Breast epithelium (tissue), 4 donors: ENCODE data around the gene LIME1. TPM values are rescaled to one million over a fixed set of nuclear protein-coding genes. Genes with fewer than 3 reads are reported as not detected.

Source experiments
- DNase-seq, 2 donors: peaks; one replicate each; pipeline ENCODE4 v3.0.0-alpha.2; 2019; ENCODE audit warnings: low spot score in 2 of 2
- H3K27ac ChIP-seq, 2 donors: fragments of 200-600 bp; sonication (generic) in 1 of 2; one replicate each; pipeline ENCODE4 v1.5.1; 2016 to 2019; ENCODE audit warnings: mild to moderate bottlenecking in 1 of 2
- H3K27me3 ChIP-seq, 2 donors: fragments of 200-600 bp; sonication (generic) in 1 of 2; one replicate each; pipeline versions ENCODE4 v1.5.1 to v1.6.0; 2017 to 2019; ENCODE audit warnings: control low read depth in 1 of 2, mild to moderate bottlenecking in 1 of 2
- H3K36me3 ChIP-seq: fragments of 200-600 bp; one replicate; pipeline ENCODE4 v1.5.1; 2019
- H3K4me1 ChIP-seq, 2 donors: fragments of 200-600 bp; sonication (generic); one replicate each; pipeline ENCODE4 v1.5.1; 2016 to 2019; ENCODE audit warnings: control low read depth in 1 of 2
- H3K4me3 ChIP-seq, 3 donors: fragments of 200-600 bp; sonication (generic); 1 replicate in 2 of 3; 2 replicates in 1 of 3; pipeline ENCODE4 v1.5.1; 2016 to 2019; ENCODE audit warnings: mild to moderate bottlenecking in 3 of 3, moderate library complexity in 2 of 3
- H3K9me3 ChIP-seq, 2 donors: fragments of 200-600 bp; sonication (generic) in 1 of 2; one replicate each; pipeline ENCODE4 v1.5.1; 2016 to 2019; ENCODE audit warnings: control low read depth in 1 of 2
- POLR2A ChIP-seq: fragments of 450-650 bp; IDR thresholded peaks from one replicate; pipeline ENCODE4 v1.6.1; 2016; ENCODE audit warnings: antibody characterized with exemption, mild to moderate bottlenecking, moderate library complexity
- POLR2AphosphoS5 ChIP-seq, 3 donors: sonication (generic); formaldehyde crosslinking; IDR thresholded peaks; one replicate each; pipeline ENCODE4 v1.6.1; 2017; ENCODE audit warnings: antibody characterized with exemption in 3 of 3
- intact Hi-C: fragments of 100-400 bp; cut with DNase I; formaldehyde crosslinking; loops from one replicate; pipeline ENCODE4 v1.15.1; 2023; ENCODE audit warnings: low total_unique reads
- total RNA-seq, 3 donors: library from RNA; depleted of rRNA; stranded (reverse); fragments of >200 nt; gene quantifications; one replicate each; pipeline ENCODE4 v1.1.0, GENCODE V29; 2016
- TF ChIP-seq, protein P1 (sequence below), 3 donors: fragments of 450-650 bp; IDR thresholded peaks; one replicate each; pipeline ENCODE4 v1.5.1; 2016 to 2017; ENCODE audit warnings: antibody characterized with exemption in 3 of 3, mild to moderate bottlenecking in 3 of 3, moderate library complexity in 3 of 3

The LIME1 gene
- total RNA-seq, 3 donors from 2014 or later: 7.0 to 16.7 (median 12.0) TPM

DNA sequence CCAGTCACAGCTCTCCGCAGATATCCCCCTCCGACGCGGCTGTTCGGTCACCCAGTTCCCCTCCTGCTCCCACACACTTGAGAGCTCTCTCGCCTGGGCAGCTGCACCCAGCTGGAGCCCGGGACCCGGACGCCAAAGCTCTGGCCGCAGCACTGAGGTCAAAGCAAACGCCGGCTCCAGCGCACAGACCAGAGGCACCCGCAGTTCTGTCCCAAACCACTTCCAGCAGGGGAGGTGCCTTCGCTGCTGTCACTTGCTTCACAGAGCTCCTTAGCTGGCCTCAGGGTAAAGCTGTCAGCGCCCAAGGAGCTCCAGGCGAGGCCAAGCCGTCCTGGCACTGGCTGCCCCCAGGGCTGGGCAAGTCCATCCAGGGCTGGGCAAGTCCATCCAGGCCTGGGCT lies 31.0 kb downstream of the LIME1 start:
- Histone ChIP-seq H3K27me3 (no peaks in the 10 kb centered on the region), H3K9me3 (no peaks in the 10 kb centered on the region), H3K4me1 (no peaks in the 10 kb centered on the region), H3K36me3 (no peaks in the 10 kb centered on the region), H3K4me3 (no peak overlapping the region), H3K27ac (no peak overlapping the region)
- intact Hi-C loops: no loop called here
- DNase-seq: no peak
- TF ChIP-seq POLR2A (no peak), POLR2AphosphoS5 (IDR thresholded peaks at IDR 0.05) (no peak)
- TF ChIP-seq, protein P1, sequence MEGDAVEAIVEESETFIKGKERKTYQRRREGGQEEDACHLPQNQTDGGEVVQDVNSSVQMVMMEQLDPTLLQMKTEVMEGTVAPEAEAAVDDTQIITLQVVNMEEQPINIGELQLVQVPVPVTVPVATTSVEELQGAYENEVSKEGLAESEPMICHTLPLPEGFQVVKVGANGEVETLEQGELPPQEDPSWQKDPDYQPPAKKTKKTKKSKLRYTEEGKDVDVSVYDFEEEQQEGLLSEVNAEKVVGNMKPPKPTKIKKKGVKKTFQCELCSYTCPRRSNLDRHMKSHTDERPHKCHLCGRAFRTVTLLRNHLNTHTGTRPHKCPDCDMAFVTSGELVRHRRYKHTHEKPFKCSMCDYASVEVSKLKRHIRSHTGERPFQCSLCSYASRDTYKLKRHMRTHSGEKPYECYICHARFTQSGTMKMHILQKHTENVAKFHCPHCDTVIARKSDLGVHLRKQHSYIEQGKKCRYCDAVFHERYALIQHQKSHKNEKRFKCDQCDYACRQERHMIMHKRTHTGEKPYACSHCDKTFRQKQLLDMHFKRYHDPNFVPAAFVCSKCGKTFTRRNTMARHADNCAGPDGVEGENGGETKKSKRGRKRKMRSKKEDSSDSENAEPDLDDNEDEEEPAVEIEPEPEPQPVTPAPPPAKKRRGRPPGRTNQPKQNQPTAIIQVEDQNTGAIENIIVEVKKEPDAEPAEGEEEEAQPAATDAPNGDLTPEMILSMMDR (IDR thresholded peaks at IDR 0.05): no peak

DNA sequence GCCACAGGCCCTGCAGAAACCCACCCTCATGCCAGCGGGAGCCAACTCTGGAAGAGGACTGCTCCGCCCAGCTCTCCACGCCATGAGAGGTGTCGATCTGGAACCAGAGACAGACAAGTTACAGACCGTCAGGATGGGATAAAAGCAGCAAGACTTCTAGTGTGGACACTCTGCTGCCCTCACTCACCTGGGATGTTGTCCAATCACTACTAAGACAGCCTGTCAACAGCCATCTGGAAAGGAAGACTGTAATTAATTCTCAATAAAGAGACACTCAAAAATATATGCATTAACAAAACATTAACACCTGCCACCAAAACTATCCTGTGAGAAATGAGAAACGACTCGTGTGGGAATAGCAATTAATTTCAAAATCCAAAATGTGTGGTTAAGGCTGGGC lies 31.4 kb downstream of the LIME1 start:
- TF ChIP-seq POLR2AphosphoS5 (IDR thresholded peaks at IDR 0.05): no peak
- TF ChIP-seq, protein P1 (IDR thresholded peaks at IDR 0.05): no peak
- no peak overlapping the region for H3K4me3 ChIP-seq
- no peaks in the 10 kb centered on the region for H3K4me1 ChIP-seq
- H3K9me3 ChIP-seq: no peaks in the 10 kb centered on the region
- no peaks in the 10 kb centered on the region for H3K36me3 ChIP-seq
- no peaks in the 10 kb centered on the region for H3K27me3 ChIP-seq
- DNase-seq: no peak
- intact Hi-C loops: no loop called here
- H3K27ac ChIP-seq: no peak overlapping the region

DNA sequence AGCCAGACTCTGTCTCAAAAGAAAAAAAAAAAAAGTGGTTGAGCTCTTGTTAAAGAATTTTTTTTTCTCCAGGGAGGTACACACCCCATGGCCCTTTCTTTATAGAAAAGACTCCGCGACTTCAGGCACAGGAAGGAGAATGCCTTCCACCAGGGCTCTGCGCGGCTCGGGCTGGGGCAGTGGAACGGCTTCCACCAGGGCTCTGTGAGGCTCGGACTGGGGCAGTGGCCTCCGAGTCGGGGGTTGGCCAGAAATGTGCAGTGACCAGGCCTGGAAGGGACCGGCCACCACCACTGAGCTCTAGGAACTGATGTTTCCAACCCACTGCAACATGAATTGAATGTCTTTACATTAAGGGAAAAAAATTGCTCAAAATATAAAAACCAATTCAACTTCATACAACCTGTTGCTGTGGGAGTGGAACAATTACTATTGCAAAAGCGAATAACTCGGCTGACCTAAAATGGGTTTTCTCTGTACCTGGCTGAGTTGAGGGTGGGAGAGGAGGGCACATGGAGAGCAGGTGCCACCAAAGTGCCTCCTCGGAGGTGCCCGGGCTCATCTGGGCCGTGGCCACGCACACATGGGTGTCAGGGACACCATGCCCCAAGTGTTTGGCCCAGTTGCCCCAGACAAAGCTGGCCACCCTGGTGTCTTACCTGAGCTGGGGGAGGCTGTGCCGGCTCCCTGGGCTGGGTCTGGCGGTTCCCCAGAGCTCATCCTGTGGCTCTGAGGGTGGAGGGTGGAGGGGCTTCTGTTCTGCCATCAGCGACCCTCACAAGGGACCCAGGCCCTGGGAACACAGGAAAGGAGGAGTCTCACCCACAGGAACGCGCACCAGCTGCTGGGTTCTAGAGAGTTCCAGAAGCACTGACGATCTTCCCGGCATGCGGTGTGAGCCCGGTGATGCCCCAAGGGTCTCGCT lies 32.4 kb downstream of the LIME1 start:
- intact Hi-C loops: no loop called here
- Histone ChIP-seq H3K36me3 (no peaks in the 10 kb centered on the region), H3K27ac (no peak overlapping the region), H3K4me3 (no peak overlapping the region), H3K4me1 (no peaks in the 10 kb centered on the region), H3K27me3 (no peaks in the 10 kb centered on the region), H3K9me3 (no peaks in the 10 kb centered on the region)
- DNase-seq: no peak
- no peak for TF ChIP-seq POLR2A
- TF ChIP-seq, protein P1 (IDR thresholded peaks at IDR 0.05): no peak
- no peak for TF ChIP-seq POLR2AphosphoS5 (IDR thresholded peaks at IDR 0.05)

DNA sequence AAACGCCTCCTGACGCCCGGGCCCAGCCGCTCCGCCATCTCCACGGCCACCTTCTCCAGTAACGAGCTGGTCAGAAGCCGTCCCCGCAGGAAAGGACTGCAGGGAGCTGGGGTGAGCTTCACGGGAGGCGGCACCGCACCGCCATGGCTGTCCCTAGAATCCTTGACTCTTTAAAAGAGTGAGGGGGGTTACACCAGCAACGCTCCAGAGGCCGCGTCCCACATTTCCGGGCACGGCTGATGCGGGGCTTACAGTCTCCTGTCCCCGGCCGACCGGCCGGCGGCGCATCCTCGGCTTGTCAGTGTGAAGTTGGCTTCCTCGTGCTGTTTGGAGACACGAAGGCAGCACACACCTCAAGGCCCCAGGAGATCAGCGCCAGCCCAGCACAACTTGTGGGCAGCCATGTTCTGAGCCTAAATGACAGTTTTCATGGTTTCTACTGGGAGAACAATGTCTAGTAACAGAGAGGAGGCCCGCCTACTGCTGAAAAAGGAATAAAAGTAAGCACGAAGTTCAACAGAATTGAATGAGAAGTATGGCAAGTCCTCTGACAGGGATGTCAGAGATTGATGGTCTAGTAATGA lies 33.5 kb downstream of the LIME1 start:
- Histone ChIP-seq H3K4me3 (no peak overlapping the region), H3K27me3 (no peaks in the 10 kb centered on the region), H3K36me3 (no peaks in the 10 kb centered on the region), H3K27ac (no peak overlapping the region), H3K4me1 (no peaks in the 10 kb centered on the region), H3K9me3 (no peaks in the 10 kb centered on the region)
- no peak for DNase-seq
- TF ChIP-seq, protein P1 (IDR thresholded peaks at IDR 0.05): no peak
- TF ChIP-seq POLR2AphosphoS5 (IDR thresholded peaks at IDR 0.05) (no peak), POLR2A (no peak)
- intact Hi-C loops: no loop called here

DNA sequence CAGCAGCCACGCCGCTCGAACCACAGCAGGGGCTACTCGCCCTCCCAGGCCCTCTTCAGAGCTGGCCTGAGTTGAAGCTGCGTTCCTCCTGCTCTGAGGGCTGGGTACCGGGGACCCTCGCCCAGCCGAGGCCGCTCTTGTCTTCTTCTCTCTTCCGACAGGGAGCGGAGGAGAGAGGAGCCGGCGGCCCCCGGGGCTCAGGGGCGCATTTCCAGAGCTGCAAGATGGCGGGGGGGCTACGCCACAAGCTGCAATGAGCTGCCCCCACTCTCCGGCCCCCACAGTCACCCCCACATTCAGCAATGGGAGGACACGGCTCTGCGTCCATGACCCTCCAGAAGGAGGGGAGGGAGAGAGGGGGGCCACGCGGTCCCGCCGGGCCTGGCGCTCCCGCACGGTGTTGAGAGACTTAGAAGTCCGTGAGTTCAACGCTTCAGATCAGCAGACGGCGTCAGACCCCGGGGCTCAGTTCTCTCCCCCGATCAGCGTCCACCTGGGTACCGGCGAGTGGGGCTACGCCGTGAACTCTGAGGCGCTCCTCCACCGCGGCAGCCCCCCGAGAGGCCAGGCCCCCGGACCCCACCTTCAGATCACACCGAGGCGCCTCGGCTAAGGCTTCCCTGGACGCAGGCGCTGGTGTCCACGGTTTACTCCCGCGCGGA lies 34.7 kb downstream of the LIME1 start:
- Histone ChIP-seq H3K27me3 (no peaks in the 10 kb centered on the region), H3K9me3 (no peaks in the 10 kb centered on the region), H3K4me3 (no peak overlapping the region), H3K36me3 (no peaks in the 10 kb centered on the region), H3K27ac (no peak overlapping the region), H3K4me1 (no peaks in the 10 kb centered on the region)
- no peak for TF ChIP-seq POLR2A
- intact Hi-C loops: no loop called here
- DNase-seq: no peak
